ENCODE results near the gene RNU7-1.
A peak's percentile ranks its signal among the peaks of the same experiment; 100 is the strongest.

RNU7-1 gene

DNA sequence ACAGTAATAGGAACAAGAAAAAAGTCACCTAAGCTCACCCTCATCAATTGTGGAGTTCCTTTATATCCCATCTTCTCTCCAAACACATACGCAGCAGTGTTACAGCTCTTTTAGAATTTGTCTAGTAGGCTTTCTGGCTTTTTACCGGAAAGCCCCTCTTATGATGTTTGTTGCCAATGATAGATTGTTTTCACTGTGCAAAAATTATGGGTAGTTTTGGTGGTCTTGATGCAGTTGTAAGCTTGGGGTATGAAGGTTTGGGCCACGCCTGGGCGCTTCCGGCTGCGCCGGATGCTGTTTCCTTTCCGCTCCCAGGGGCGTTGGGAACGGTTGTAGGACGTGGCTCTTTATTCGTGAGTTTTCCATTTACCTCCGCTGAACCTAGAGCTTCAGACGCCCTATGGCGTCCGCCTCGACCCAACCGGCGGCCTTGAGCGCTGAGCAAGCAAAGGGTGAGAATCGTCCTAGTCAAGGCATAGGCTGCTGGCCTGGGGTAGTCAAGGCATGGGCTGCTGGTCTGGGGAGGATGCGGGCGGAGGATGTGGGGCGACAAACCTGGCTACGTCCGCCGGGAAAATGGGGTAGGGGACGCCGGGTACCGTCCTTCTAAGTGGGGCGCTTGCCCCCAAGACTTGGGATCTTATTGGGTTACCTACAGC is at the start of gene RNU7-1, which contains the start of gene C12orf57:
RNU7-1 (plus strand) TSS at position 95 of the 659 bp plus-strand sequence.
C12orf57 (plus strand) TSS at position 301 of the 659 bp plus-strand sequence; CDS start at position 401, 100 bp downstream.
- Mint-ChIP-seq H3K36me3 (ENCODE audit: low read depth) (peaks cover 29% of the 10 kb centered on the region), H3K27me3 (ENCODE audit: low read depth, poor library complexity) (peaks cover 2% of the 10 kb centered on the region), H3K4me1 (peaks cover 79% of the 10 kb centered on the region), H3K27ac (peak within 1 kb of the TSS; percentile 100), H3K4me3 (peak within 1 kb of the TSS; percentile 86), H3K9me3 (no peaks in the 10 kb centered on the region)
- TF ChIP-seq, protein P1, sequence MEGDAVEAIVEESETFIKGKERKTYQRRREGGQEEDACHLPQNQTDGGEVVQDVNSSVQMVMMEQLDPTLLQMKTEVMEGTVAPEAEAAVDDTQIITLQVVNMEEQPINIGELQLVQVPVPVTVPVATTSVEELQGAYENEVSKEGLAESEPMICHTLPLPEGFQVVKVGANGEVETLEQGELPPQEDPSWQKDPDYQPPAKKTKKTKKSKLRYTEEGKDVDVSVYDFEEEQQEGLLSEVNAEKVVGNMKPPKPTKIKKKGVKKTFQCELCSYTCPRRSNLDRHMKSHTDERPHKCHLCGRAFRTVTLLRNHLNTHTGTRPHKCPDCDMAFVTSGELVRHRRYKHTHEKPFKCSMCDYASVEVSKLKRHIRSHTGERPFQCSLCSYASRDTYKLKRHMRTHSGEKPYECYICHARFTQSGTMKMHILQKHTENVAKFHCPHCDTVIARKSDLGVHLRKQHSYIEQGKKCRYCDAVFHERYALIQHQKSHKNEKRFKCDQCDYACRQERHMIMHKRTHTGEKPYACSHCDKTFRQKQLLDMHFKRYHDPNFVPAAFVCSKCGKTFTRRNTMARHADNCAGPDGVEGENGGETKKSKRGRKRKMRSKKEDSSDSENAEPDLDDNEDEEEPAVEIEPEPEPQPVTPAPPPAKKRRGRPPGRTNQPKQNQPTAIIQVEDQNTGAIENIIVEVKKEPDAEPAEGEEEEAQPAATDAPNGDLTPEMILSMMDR (IDR thresholded peaks at IDR 0.05), result no peak
- DNase-seq, result peak; percentile 64

DNA sequence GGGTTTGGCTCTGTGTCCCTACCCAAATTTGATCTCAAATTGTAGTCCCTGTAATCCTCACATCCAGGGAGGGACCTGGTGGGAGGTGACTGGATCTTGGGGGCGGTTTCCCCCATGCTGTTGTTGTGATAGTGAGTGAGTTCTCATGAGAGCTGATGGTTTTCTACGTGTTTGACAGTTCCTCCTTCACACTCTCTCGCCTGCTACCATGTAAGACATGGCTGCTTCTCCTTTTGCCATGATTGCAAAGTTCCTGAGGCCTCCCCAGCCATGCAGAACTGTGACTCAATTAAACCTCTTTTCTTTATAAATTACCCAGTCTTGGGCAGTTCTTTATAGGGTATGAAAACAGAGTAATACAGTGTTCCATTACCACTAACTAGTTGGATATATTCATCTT is 49.3 kb upstream of the RNU7-1 start:
- Mint-ChIP-seq H3K36me3 (ENCODE audit: low read depth) (no peaks in the 10 kb centered on the region), H3K9me3 (no peaks in the 10 kb centered on the region), H3K27me3 (ENCODE audit: low read depth, poor library complexity) (peaks cover 9% of the 10 kb centered on the region), H3K4me3 (no peak overlapping the region), H3K4me1 (peaks cover 24% of the 10 kb centered on the region), H3K27ac (no peak overlapping the region)
- DNase-seq, result no peak
- TF ChIP-seq, protein P1 (IDR thresholded peaks at IDR 0.05), result no peak

DNA sequence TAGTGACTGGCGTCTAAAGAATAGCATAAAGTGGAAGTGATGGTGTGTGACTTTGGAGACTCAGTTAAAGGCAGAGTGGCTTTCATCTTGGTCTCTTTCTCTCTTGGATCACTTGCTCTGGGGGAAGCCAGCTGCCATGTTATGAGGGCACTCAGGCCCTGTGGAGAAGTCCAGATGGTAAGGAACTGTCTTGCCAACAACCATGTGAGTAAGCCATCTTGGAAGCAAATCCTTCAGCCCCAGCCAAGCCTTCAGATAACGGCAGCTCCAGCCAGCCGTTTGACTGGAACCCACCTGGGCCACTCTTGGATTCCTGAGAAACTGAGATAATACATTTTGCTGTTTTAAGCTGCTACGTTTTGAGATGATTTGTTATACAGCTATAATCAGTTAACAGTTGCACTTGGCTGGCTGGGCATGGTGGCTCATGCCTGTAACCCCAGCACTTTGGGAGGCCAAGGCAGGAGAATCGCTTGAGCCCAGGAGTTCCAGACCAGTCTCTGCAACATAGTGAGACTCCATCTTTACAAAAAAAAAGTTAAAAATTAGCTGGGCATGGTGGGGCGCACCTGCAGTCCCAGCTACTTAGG is 46.7 kb upstream of the RNU7-1 start:
- Mint-ChIP-seq H3K36me3 (ENCODE audit: low read depth) (no peaks in the 10 kb centered on the region), H3K27ac (no peak overlapping the region), H3K4me1 (peaks cover 15% of the 10 kb centered on the region), H3K9me3 (no peaks in the 10 kb centered on the region), H3K4me3 (no peak overlapping the region), H3K27me3 (ENCODE audit: low read depth, poor library complexity) (peaks cover 9% of the 10 kb centered on the region)
- no peak for DNase-seq
- TF ChIP-seq, protein P1 (IDR thresholded peaks at IDR 0.05), result no peak

DNA sequence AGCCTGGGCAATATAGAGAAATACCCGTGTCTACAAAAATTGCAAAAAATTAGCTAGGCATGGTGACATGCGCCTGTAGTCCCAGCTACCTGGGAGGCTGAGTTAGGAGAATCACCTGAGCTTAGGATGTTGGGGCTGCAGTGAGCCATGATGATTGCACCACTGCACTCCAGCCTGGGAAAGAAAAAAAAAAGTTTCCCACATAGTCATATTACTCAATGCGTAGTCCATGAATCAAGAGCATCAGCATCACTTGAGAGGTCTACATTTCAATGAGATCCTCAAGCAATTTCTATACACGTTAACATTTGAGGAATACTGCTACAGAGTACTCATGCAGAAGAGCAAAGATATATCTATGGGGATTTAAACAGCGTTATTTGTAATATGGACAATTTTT is 44.2 kb upstream of the RNU7-1 start:
- H3K4me3 Mint-ChIP-seq, result no peak overlapping the region
- H3K27me3 Mint-ChIP-seq (ENCODE audit: low read depth, poor library complexity), result peaks cover 9% of the 10 kb centered on the region
- TF ChIP-seq, protein P1 (IDR thresholded peaks at IDR 0.05), result no peak
- H3K27ac Mint-ChIP-seq, result no peak overlapping the region
- no peaks in the 10 kb centered on the region for H3K9me3 Mint-ChIP-seq
- peaks cover 7% of the 10 kb centered on the region for H3K4me1 Mint-ChIP-seq
- H3K36me3 Mint-ChIP-seq (ENCODE audit: low read depth), result no peaks in the 10 kb centered on the region
- DNase-seq, result no peak

DNA sequence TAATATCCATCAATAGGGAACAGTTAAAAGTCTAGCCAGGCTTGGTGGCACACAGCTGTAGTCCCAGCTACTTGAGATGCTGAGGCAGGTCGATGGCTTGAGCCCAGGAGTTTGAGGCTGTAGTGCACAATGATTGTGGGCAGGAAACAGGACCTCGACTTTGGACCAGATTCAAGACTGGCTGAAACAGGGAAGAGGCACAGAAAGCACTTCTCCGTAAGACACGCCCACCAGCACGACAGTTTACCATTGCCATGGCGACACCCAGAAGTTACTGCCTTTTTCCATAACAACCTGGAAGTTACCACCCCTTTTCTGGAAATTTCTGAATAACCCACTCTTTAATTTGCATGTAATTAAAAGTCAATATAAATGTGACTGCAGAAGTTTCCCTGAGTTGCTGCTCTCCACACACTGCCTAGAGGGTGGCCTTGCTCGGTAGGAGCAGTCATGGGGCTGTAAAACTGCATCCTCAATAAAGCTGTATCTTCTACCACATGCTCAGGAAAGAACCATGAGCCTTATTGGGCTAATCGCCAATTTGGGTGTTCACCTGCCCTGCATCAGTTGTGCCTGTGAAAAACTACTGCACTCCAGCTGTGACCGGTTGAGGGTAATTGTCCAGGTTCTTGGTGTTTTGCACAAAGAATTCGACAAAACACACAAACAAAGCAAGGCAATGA is 43.6 kb upstream of the RNU7-1 start:
- Mint-ChIP-seq H3K36me3 (ENCODE audit: low read depth) (no peaks in the 10 kb centered on the region), H3K4me1 (peaks cover 7% of the 10 kb centered on the region), H3K27ac (no peak overlapping the region), H3K27me3 (ENCODE audit: low read depth, poor library complexity) (peaks cover 5% of the 10 kb centered on the region), H3K9me3 (no peaks in the 10 kb centered on the region), H3K4me3 (no peak overlapping the region)
- no peak for DNase-seq
- TF ChIP-seq, protein P1 (IDR thresholded peaks at IDR 0.05), result no peak
